ENCODE data around the gene KRTAP22-2. TPM values are rescaled to one million over a fixed set of nuclear protein-coding genes. Genes with fewer than 3 reads are reported as not detected.

The KRTAP22-2 gene
- total and polyA plus RNA-seq, 2 of the 8 experiments (the other 6 are each of a cell fraction or from before 2014, with no cell fraction given): not detected

- Histone ChIP-seq H3K4me2 (ENCODE audit: insufficient read depth in 1 of 2, low read depth in 2 of 2, low read length in 2 of 2) (no peak within 1 kb of the TSS), H2BK15ac (ENCODE audit: low read length) (no peak within 1 kb of the TSS), H3K23me2 (ENCODE audit: low read depth, low read length) (no peaks in the 10 kb centered on the region; the same call in 1 of the 2 replicates), H3K4me1 (replicated peaks in 1 of 4; ENCODE audit: control insufficient read depth in 3 of 4, insufficient read depth in 4 of 4, low read length in 3 of 4) (no peaks in the 10 kb centered on the region), H3K27ac (ENCODE audit: low read depth, low read length) (no peak within 1 kb of the TSS), H2BK12ac (ENCODE audit: low read depth, low read length) (no peak within 1 kb of the TSS), H3K27me3 (replicated peaks in 1 of 4; ENCODE audit: control insufficient read depth in 3 of 4, extremely low read depth in 1 of 4, insufficient read depth in 3 of 4, low read length in 3 of 4) (no peaks in the 10 kb centered on the region), H2AK5ac (ENCODE audit: low read depth, low read length) (no peak within 1 kb of the TSS), H4K8ac (ENCODE audit: extremely low read depth, insufficient read depth, low read length) (no peak within 1 kb of the TSS; the same call in 1 of the 2 replicates), H3K79me2 (ENCODE audit: control insufficient read depth in 1 of 2, insufficient read depth in 2 of 2, low read length in 2 of 2) (no peaks in the 10 kb centered on the region), H3K14ac (ENCODE audit: insufficient read length) (no peak within 1 kb of the TSS), H3K18ac (ENCODE audit: extremely low read depth, low read length) (no peak within 1 kb of the TSS), H4K91ac (replicated peaks; ENCODE audit: insufficient read length, low read length) (no peak within 1 kb of the TSS), H3K9me3 (ENCODE audit: insufficient read depth in 2 of 2, low read depth in 1 of 2, low read length in 1 of 2) (no peaks in the 10 kb centered on the region; a peak in 1 of 4 replicates), H2AFZ (ENCODE audit: low read length) (no peak within 1 kb of the TSS), H2BK5ac (ENCODE audit: low read depth, low read length) (no peak within 1 kb of the TSS), H3K79me1 (ENCODE audit: low read depth, low read length) (no peaks in the 10 kb centered on the region), H3K4ac (replicated peaks; ENCODE audit: insufficient read length, low read depth, low read length) (no peak within 1 kb of the TSS), H2BK20ac (ENCODE audit: low read length) (no peak within 1 kb of the TSS), H2BK120ac (replicated peaks; ENCODE audit: low read depth, low read length) (no peak within 1 kb of the TSS), H4K5ac (ENCODE audit: insufficient read length, low read depth, low read length) (no peak within 1 kb of the TSS), H3K4me3 (ENCODE audit: extremely low read depth in 1 of 4, insufficient read depth in 2 of 4, low read depth in 3 of 4, low read length in 4 of 4) (no peak within 1 kb of the TSS), H3K36me3 (ENCODE audit: control insufficient read depth in 2 of 4, insufficient read depth in 4 of 4, low read length in 3 of 4) (no peaks in the 10 kb centered on the region), H3K23ac (ENCODE audit: insufficient read length) (no peak within 1 kb of the TSS), H3K9ac (replicated peaks in 1 of 4; ENCODE audit: extremely low read depth in 1 of 4, low read depth in 3 of 4, low read length in 3 of 4) (no peak within 1 kb of the TSS), H3K56ac (replicated peaks; ENCODE audit: insufficient read length, low read depth, low read length) (no peak within 1 kb of the TSS), H4K20me1 (replicated peaks in 1 of 2; ENCODE audit: control insufficient read depth in 1 of 2, insufficient read depth in 2 of 2, low read length in 2 of 2) (no peaks in the 10 kb centered on the region)
- 86% methylated on average over 2 of the region's 2 CpGs; no CpG with 5 or more reads in 1 of the 2 experiments for WGBS, 2 experiments (ENCODE audit: extremely low coverage in 1 of 2, insufficient coverage in 1 of 2, insufficient read length in 1 of 2, insufficient replicate concordance in 2 of 2, low coverage in 1 of 2, low lambda C conversion rate in 2 of 2, missing lambda C conversion rate in 1 of 2)
- no peak for DNase-seq (ENCODE audit: low read depth in 1 of 2, low spot score in 2 of 2)
- TF ChIP-seq KDM5A (IDR thresholded peaks at IDR 0.05; ENCODE audit: low read length) (no peak), RAD21 (IDR thresholded peaks at IDR 0.05 in 1 of 2, conservative IDR thresholded peaks at IDR 0.05 in 1 of 2; ENCODE audit: low read depth in 2 of 2, low read length in 2 of 2) (no peak), NRF1 (IDR thresholded peaks at IDR 0.05; ENCODE audit: low read depth, low read length) (no peak), MAFK (IDR thresholded peaks at IDR 0.05; ENCODE audit: low read depth, low read length) (no peak)
- ChIA-PET POLR2A (ENCODE audit: partially characterized antibody) (no interaction called here), CTCF (ENCODE audit: partially characterized antibody) (no interaction called here)
- no peak for FAIRE-seq
Measured at GRCh38 chr21:30613836-30614235, 23.6 kb upstream of the KRTAP22-2 start, which contains the start of gene KRTAP6-1. Gene KRTAP6-1, minus strand, starts transcription at chr21:30613930. Its CDS starts 26 bp downstream, at chr21:30613904.
